Measurements from ENCODE around the gene SRD5A1.

- no peak for TF ChIP-seq CTCF (IDR thresholded peaks at IDR 0.05)
- no peak for TF ChIP-seq POLR2A (IDR thresholded peaks at IDR 0.05)
- no peak for TF ChIP-seq EP300 (IDR thresholded peaks at IDR 0.05)
These were observed 41.6 kb downstream of the SRD5A1 start for GRCh38 chr5:6674886-6675285.
